HG02798 (cell line): Measurements from ENCODE around the gene SCYGR2.
"Not testable (repeated sequence)": the region's sequence is repeated elsewhere in the genome, so short reads cannot be mapped to it uniquely, and the experiment has no call there.

Experiments
- ATAC-seq: cut with Tn5 transposase; IDR thresholded peaks from one replicate; pipeline ENCODE4 v1.9.1; 2021; ENCODE audit warnings: mild to moderate bottlenecking; ENCODE audit not compliant: unreplicated experiment, poor library complexity

Gene SCYGR2, protein sequence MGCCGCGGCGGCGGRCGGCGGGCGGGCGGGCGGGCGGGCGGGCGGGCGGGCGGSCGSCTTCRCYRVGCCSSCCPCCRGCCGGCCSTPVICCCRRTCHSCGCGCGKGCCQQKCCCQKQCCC

DNA sequence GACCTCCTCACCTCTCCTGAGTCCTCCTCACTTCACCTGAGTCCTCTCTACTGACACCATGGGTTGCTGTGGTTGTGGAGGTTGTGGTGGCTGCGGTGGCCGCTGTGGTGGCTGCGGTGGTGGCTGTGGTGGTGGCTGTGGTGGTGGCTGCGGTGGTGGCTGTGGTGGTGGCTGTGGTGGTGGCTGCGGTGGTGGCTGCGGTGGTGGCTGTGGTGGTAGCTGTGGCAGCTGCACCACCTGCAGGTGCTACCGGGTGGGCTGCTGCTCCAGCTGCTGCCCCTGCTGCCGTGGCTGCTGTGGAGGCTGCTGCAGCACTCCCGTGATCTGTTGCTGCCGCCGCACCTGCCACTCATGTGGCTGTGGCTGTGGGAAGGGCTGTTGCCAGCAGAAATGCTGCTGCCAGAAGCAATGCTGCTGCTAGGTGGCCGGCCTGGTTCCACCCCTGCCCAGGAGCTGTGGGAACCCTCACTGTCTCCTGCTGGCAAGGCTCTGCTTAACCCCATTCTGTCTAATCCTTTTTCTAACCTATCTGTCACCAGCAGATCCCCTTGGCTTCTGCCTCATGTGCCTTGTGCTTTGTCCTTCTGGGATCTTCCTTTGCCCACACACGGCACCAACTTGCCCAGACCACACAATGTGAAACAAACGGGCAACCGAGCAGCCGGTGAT is at the start of gene SCYGR2:
Gene SCYGR2 (plus strand): TSS at position 59 of the 669 bp plus-strand sequence. CDS start 0 bp downstream, at position 59.
- not testable (repeated sequence) for ATAC-seq

DNA sequence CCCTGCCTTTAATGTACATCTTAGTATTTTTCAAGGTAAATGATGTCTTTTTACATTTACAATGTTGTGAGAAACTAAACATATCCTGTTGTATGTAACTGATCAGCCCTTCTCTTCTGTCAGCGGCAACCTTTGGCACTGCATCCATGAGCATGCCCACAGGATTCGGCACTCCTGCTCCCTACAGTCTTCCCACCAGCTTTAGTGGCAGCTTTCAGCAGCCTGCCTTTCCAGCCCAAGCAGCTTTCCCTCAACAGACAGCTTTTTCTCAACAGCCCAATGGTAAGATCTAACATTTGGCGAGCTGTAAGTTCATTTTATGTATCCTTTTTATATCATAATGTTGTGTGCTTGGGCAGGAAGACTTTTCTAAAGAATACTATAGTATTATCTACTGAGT is 46.9 kb upstream of the SCYGR2 start:
- ATAC-seq = no peak

DNA sequence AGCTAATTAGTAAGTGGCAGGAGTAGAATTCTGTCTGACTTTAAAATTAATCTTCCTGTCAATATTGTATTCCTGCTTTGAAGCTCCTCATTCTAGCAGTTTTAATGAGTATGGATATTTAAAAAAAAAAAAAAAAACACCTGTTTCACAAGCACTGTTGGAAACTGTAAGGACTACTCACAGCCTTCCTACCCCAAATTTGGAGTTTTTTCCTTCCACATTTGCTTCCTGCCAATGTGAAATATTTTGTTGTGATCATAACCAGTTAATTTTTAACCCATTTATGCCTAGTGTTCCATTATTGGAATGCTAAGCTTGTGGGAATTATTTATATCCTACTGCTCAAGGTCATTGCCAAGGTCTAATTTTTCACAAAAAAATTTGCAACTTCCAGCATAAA is 36.1 kb upstream of the SCYGR2 start:
- ATAC-seq = no peak

DNA sequence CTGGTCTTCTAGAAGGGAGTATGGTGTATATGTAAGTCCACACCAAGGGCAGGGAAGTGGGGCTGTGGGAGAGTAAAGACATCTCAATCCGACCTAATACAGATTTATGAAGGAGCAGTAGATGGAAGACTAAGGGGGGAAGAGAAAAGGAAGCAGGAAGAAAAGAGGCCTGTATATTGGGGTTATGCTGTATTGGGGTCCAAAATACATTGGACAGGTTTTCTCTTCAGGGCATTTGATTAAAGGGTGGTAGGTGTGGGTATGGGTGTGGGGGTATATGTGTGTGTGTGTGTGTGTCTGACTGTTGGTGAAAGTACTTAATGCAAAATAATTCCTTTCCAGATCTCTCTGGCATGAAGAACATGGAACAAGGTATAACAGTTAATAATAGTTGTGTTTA is 33.6 kb upstream of the SCYGR2 start:
- no peak for ATAC-seq

DNA sequence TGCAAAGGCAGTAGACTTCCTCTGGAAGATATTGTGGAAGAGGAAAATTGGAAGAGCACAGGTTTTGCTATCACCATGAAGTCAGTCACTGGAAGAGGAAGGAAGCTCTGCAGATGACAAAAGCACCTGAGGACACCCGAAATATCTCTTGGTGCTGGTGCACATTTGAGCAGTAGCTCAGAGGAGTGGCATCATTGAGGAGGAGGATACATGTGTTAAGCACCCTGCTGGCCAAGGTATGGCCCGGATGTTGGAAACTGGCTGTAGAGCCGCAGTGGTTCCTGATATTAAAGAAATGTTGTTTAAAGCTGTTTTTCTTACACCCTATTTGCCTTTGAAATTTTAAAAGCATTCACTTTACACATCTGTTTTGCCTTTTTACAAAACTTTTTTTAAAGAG is 32.7 kb upstream of the SCYGR2 start:
- ATAC-seq = no peak

DNA sequence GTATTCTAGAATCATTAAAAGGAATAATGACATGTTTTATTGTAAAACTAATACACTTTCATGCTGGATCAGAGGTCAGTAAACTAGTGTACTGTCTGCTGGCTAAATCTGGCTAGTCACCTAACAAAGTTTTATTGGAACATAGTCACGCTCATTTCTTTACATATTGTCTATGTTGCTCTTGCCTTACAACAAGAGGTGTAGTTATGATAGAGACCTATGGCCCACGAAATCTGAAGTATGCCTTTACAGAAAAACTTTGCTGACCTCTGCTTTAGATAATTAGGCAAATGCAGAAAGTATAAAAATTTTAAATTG is 29.9 kb upstream of the SCYGR2 start:
- no peak for ATAC-seq

DNA sequence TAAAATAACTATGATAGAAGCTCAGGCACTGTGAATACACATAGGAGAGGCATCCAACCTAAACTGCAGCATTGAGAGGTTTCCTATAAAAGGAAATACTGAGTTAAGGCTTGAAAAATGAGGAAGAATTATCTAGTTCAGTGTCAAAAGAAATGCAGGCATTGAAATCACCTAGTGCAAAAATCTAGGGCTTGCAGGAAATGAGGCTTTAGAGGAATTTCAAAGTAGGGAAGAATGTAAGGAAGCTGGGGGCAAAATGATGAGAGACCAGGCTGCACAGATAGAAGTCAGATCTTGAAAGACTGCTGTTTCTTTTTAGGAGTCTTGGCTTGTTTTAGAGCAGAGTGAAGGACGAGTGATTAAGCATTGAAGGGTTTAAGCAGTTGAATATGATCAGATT is 28.1 kb upstream of the SCYGR2 start:
- no peak for ATAC-seq

DNA sequence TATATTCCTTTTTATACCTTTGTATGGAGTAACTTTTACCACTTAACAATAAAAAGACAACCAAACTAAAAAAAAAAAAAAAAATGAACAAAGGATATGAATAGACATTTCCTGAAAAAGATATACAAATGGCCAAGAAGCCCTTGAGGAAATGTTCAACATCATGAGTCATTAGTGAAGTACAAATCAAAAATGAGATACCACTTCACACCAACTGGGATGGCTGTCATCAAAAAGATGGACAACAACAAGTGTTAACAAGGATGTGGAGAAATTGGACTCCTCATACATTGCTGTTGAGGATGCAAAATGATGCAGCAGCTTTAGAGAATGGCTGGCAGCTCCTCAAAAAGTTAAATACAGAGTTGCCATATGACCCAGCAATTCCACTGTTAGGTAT is 22.6 kb upstream of the SCYGR2 start:
- ATAC-seq = no peak

DNA sequence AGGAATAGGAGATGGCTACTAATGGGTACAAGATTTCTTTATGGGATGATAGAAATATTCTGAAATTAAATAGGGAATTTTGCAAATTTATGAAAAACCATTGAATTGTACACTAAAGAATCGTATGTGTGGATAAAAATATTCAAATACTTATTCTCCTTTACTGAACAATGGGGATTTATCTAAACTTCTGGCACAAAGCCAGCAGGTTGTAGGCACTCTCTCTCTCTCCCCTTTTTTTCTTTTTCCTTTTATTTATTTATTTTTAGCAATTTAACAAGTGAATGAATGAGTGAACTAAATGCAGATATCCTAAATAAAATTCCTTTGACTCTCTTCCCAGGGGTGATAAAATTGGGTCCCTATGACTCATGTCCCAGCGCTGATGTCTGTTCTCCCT is 21.9 kb upstream of the SCYGR2 start:
- no peak for ATAC-seq

DNA sequence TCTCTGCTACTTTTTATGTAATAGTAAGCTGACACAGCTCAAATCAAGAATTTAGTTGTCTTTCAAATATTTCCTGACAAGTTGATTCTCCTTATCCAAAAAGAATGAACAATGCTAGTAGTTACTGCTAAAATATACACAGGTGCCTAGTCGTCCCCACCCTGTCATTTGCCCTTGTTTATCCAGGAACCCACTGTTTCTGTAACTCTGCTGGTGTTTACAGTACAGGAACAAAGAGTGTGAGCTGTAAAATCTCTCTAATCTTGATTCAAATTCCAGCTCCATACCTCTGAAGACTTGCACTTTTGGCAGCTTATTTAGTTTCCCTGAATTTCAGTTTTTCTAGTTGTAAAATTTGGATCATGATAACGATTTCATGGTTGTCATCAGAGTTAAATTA is 21.1 kb upstream of the SCYGR2 start:
- no peak for ATAC-seq

DNA sequence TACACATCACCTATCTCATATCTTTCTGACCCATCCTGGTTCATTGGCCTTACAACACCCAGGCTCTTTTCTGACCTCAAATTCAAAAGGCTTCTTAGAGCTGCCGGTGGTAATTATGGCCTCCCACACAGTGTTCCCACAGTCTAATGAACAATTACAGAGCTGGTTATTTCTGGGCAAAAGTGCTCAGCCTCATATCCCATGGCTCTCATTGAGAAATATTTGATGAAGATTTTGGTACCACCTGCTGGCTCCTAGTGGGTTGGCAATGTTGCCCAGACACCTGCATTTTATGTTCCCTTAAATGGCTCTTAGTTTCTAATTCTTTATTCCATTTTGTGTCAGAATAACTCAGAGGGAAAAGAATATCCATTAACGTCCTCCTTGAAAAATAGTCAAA is 20.1 kb upstream of the SCYGR2 start:
- no peak for ATAC-seq

DNA sequence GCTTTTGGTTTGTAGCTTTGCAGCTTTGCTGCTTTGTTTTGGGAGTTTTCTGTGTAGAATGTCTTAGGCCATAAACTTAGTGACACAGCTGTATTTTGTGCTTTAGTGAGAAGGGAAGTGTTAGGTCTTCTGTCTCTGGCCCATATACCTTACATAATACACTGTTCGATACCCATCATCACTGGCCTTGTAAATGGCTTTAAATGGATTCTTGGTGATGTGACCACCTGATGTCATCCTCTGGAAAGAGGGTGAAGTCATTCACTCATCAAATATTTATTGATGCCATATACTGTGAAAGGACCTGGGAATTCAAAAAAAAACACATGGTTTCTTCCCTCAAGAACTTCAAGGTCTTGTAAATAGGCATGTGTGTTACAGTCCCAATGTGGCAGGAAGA is 18.9 kb upstream of the SCYGR2 start:
- no peak for ATAC-seq

DNA sequence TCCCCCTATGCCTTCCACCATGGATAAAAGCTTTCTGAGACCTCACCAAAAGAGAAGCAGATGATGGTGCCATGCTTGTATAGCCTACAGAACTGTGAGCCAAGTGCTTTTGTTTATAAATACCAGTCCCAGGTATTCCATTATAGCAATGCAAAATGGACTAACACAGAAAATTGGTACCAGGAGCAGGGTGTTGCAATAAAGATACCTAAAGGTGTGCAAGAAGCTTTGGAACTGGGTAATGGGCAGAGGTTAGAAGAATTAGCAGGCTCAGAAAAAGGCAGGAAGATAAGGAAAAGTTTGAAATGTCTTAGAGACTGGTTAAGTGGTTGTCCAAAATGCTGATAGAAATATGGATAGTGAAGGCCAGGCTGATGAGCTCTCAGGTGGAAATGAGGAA is 16.3 kb upstream of the SCYGR2 start:
- ATAC-seq = no peak

DNA sequence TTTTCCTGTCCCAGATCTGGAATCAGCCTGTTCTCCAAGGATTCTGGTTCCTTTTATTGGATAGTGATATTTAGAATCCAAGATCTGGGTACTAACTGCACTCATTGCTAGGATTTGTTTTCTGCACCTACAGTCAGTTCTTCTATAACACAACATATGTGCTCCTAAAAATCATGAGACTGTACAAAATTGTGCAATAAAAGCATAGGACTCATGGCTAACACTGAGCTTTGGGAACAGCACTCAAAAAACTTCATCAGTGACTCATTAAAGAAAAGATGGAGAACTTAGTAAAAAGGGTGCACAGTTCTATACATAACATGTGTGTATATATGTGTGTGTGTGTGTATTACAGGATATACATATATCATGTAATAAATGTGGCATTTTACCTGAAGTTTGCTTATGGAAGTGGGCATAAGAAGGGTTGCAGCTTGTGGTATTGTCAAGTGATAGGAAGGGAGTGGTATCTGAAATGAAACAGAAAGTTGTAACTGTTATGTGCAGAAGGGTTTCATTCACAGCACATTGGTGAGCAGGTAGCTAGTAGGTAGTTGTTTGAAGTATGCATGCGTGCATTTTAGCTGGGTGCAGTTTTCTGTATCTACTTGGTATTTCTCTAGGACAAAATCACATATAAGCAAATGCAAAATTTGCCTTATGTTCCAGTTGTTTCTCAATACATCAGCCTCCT is 5.9 kb upstream of the SCYGR2 start:
- peak; percentile 79 for ATAC-seq

DNA sequence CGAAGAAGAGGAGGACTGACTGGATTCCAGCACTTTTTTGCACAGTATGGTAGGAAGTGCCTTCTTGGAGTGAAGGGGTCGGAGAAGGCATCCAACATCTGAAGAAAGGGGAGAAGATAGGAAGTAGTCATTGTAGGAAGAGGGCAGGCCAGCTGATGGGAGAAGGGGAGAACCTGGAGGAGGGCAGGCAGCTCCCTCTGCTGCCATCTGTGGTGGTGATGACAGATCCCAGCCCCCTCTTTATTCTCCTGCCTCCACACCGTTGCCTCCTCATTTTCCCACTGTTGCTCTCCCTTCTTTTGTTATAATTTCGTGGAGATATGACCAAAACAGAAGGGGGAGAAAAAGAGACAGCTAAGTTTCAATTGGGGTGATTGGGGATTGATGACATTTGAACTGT is 2.9 kb upstream of the SCYGR2 start:
- ATAC-seq = no peak

DNA sequence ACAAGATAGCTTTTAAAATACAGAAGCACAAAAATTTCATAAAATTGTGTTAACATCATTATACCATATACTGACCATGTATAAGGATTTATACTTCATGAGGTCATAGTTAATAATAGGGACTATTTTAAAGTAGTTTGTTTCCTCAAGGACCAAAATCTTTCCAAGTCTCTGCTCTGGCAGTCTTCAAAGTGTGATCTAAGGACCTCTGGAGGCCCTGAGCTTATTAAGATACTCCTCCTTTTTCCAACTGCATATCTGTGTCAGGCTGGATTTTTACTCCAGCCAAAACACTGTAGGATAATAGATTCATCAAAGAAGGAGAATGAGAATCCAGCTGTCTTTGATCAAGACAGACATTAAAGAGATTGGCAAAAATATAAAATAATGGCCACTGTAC is 1.7 kb upstream of the SCYGR2 start:
- no peak for ATAC-seq

DNA sequence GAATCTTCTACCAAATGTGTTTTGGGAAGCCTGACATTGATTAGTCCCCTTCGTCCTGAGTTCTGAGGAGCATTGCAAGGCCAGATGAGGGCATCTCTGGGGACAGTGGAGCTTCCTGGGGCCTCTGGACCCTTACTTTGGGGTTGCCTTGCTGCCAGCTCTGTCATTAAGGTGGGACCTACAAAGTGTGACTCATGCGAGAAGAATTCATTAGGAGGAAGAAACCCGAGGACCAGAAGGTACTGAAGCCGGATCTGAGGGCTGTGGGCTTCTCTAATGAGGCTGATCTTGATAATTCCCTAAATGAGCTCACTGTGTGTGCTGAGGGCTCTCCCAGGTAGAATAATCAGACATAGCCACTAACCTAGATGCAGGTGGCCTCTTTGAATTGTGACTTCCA is 695 bp upstream of the SCYGR2 start:
- no peak for ATAC-seq

DNA sequence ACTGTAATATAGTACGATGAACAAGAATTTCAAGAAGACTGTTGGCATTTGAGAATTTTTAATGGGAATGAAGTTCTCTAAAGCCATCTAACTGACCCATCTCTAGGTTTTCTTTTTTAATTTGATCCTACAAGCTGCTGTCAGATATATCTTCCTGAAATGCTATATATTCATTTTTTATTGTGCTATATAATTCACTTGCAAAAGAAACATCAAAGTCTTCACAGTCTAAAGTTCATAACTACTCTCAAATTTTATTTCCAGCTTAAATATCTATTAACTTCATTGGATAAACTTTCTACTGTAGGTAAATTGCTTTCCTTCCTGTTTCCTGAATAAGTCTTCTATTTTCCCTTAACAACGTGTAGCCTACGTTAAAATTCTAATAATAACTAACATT is 3.7 kb downstream of the SCYGR2 start:
- ATAC-seq = no peak

DNA sequence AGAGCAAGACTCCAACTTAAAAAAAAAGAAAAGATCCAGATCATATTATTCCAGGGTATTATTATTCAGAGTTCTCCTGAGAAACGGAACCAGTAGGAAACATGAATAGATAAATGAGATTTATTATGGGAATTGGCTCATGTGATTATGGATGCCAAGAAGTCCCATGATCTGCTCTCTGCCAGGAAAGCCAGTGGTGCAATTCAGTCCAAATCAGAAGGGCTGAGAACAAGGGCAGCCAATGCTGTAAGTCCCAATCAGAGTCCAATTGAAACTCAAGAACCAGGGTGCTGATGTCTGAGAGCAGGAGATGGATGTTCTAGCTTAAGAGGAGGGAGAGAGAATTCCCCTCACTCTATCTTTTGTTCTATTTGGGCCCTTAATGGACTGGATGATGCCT is 7.8 kb downstream of the SCYGR2 start:
- ATAC-seq = no peak

DNA sequence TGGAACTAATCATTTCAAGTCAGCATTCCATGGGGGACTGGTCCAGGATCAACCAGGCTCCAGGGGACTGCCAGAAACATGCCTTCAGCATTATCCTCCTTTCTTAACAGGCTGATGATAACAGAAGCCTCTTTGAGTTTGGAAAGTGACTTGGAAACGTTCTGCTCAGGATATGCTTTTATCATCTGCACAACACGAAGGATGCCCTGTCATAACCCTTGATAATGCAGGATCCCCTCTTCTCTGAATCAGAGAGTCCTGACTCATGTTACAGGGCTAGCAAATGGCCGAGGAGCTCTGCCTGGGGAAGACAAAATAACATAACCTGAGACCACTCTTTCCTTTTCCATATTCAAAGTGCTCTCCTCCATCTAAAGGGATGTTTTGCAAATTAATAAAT is 9.2 kb downstream of the SCYGR2 start:
- ATAC-seq = no peak

DNA sequence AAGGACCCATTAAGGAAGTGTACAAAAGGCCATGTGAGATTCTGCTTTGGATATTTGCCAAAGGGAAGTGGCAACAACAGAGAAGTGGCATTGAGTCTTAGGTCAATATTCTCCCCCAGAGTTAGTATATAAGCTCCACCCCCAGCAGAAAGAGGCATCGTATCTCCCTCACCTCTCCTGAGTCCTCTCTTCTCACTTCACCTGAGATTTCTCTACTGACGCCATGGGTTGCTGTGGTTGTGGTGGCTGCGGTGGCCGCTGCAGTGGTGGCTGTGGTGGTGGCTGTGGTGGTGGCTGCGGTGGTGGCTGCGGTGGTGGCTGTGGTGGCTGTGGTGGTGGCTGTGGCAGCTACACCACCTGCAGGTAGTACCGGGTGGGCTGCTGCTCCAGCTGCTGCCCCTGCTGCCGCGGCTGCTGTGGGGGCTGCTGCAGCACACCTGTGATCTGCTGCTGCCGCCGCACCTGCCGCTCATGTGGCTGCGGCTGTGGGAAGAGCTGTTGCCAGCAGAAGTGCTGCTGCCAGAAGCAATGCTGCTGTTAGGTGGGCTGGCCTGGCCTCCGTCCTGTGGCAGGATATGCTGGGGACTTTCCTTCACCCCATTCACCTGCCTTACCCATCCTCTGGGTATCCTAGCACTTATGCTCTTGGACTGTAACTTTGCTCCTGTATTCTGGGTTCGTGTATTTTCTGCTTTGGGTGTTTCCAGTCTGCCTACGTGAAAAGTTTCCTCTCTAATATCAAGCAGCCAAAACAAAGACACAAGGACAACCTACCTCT is 10.1 kb downstream of the SCYGR2 start:
- no peak for ATAC-seq
